IPS-18c (cell line): ENCODE data around the gene OR51I2.

ENCODE experiments used
- H3K4me3 ChIP-seq: 2 replicates; pipeline ENCODE4 v1.7.0; 2013; ENCODE audit warnings: low read depth, mild to moderate bottlenecking, low read length, moderate library complexity; ENCODE audit not compliant: insufficient read depth
- H3K9me3 ChIP-seq: one replicate; pipeline ENCODE4 v1.6.1; 2013; ENCODE audit warnings: mild to moderate bottlenecking, low read length, moderate library complexity; ENCODE audit not compliant: control insufficient read depth, insufficient read depth

OR51I2 gene, protein sequence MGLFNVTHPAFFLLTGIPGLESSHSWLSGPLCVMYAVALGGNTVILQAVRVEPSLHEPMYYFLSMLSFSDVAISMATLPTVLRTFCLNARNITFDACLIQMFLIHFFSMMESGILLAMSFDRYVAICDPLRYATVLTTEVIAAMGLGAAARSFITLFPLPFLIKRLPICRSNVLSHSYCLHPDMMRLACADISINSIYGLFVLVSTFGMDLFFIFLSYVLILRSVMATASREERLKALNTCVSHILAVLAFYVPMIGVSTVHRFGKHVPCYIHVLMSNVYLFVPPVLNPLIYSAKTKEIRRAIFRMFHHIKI

GRCh38 chr11:5449023-5449422 lies at the start of gene OR51I2:
Gene OR51I2 (plus strand): TSS chr11:5449323. CDS start chr11:5453489, 4,166 bp downstream.
- H3K4me3 ChIP-seq = no peak within 1 kb of the TSS
- H3K9me3 ChIP-seq = no peaks in the 10 kb centered on the region

DNA sequence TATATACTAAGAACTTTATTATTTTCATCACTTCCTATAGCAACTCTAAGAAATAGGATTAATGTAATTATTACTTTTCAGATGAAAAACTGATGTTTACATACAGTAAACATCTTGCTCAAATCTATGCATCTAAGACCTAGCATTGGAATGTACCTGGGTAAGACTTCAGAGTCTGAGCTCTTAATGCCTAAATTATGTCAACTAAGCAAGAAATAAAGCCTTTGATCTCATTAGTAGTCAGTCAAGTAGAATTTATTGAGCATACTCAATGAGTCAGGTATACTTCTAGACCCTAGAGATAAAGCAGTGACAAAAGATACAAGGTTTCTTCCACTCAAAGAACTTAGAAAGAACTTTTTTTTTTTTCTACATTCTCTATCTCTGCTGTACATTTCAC lies 44.0 kb upstream of the OR51I2 start:
- H3K4me3 ChIP-seq = no peak overlapping the region
- H3K9me3 ChIP-seq = peaks cover 2% of the 10 kb centered on the region

GRCh38 chr11:5420993-5421392 lies 28.1 kb upstream of the OR51I2 start:
- Histone ChIP-seq H3K9me3 (no peaks in the 10 kb centered on the region), H3K4me3 (no peak overlapping the region)

DNA sequence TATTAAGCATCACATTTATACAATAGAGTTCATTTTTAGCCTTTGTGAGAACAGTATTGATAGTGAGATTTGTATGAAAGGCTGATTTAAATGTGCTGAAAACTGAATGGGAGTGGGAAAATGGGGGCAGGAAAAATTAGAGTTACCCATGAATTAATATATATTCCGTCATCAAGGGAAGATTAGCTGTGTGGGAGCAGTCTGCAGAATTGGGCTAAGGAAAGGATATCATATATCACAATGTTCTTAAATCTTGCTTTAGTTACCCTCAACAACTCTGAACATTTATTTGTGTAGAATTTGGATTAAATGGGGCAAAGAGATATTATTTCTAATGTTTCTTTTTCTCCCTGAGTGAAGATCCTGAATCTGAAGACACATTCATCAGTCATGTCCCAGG lies 27.3 kb upstream of the OR51I2 start, which contains the start of gene OR51Q1:
OR51Q1 (plus strand) TSS at position 301 of the 400 bp plus-strand sequence; CDS start at position 391, 90 bp downstream.
- H3K9me3 ChIP-seq = no peaks in the 10 kb centered on the region
- no peak within 1 kb of the TSS for H3K4me3 ChIP-seq

- Histone ChIP-seq H3K4me3 (no peak overlapping the region), H3K9me3 (no peaks in the 10 kb centered on the region)
Observed at GRCh38 chr11:5423131-5423530, 26.0 kb upstream of the OR51I2 start.

DNA sequence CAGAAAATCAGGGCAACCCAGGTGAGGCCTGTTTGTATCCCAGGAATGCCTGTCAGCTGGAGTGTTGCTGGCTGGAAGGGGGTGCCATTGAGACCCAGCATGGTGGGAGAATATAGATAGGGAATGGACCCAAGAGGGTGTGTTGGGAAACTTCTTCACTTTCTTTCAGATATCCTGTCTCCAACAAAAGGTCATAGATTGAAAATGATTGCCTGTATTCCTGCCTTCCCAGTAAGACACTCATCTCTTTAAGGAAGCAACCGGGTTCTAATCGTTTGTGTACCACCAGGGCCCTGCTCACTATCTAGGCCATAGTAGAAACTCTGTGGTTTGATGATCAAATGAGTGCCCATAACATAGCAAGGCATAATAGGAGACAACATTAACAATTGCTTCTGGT lies 7.7 kb upstream of the OR51I2 start, which contains the start of gene OR51I1:
OR51I1 (minus strand) TSS at position 101 of the 400 bp plus-strand sequence; CDS start at position 101, 0 bp downstream.
- no peaks in the 10 kb centered on the region for H3K9me3 ChIP-seq
- H3K4me3 ChIP-seq = no peak within 1 kb of the TSS

- no peak overlapping the region for H3K4me3 ChIP-seq
- H3K9me3 ChIP-seq = no peaks in the 10 kb centered on the region
Observed at GRCh38 chr11:5443835-5444393, 5.2 kb upstream of the OR51I2 start.

DNA sequence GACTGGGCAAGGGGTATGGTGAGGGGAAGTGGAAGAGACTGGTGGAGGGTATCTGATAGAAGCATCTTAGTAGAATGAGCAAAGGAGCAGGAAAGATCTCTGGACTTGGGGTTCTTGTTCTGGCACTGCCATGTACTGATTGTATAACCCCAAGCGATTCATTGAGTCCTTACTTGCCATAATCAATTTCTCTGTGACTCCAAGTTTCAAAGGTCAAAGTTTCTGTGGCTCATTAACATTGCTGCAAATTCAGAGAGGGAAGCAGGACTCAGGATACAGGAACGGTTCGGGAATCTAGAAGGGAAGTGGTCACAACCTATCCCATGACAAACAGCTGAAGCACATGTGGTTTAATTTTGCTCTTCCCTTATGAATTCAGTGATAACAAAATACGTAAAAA lies 309 bp downstream of the OR51I2 start:
- Histone ChIP-seq H3K9me3 (no peaks in the 10 kb centered on the region), H3K4me3 (no peak overlapping the region)

DNA sequence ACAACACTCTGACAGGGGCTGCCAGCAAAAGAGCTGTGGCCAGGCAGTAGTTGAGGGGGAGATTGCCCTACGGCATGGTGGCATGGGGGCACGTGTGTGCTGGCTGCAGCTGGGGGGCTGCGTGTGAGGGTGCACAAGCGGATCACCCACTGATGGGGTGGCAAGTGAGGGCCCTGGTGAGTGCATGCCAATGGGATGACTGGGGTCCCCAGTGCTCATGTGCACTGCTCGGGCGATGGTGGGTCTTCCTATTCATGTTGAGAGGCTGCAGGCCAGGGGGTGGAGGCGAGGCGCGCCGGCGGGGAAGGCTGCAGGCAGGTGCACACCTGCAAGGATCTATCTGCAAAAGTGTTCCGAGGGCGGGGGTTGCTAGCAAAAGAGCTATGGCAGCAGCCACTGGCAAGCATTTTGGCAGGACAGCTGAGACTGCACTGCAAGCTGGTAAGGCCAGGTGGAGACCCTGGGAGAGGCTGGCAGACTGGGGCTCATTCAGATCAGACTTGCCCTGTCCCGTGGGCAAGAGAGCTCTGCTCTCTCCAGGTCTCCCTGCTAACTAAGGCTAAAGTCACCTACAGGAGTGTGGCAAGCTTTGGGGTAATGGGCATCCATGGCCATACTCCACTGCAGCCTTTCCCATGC lies 12.0 kb downstream of the OR51I2 start:
- no peaks in the 10 kb centered on the region for H3K9me3 ChIP-seq
- no peak overlapping the region for H3K4me3 ChIP-seq

GRCh38 chr11:5467527-5467926 lies 18.4 kb downstream of the OR51I2 start:
- H3K9me3 ChIP-seq = no peaks in the 10 kb centered on the region
- H3K4me3 ChIP-seq = no peak overlapping the region

DNA sequence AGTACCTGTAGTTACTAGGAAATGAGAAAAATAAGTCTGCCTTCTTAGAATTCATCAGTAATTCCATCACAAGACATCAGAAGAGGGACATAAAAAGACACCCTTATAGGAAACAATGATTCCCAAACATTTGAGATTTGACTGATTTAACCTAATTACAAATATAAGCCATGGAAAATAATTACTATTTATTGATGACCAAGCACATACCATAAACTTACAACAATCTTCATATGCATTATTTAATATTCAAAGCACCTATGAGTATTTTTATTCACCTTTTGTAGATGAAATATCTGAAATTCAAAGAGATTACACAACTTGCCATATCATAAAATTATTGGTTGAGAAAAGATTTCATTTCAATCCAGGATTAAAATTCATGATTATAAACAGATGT lies 24.8 kb downstream of the OR51I2 start:
- Histone ChIP-seq H3K9me3 (no peaks in the 10 kb centered on the region), H3K4me3 (no peak overlapping the region)

- H3K4me3 ChIP-seq = no peak overlapping the region
- no peaks in the 10 kb centered on the region for H3K9me3 ChIP-seq
Observed at GRCh38 chr11:5476186-5476819, 27.2 kb downstream of the OR51I2 start.

GRCh38 chr11:5486003-5486402 lies 36.9 kb downstream of the OR51I2 start:
- H3K9me3 ChIP-seq = no peaks in the 10 kb centered on the region
- H3K4me3 ChIP-seq = no peak overlapping the region

- Histone ChIP-seq H3K4me3 (no peak overlapping the region), H3K9me3 (no peaks in the 10 kb centered on the region)
Observed at GRCh38 chr11:5486421-5486820, 37.3 kb downstream of the OR51I2 start.

- Histone ChIP-seq H3K9me3 (no peaks in the 10 kb centered on the region), H3K4me3 (no peak within 1 kb of the TSS)
Observed at GRCh38 chr11:5488385-5488784, 39.3 kb downstream of the OR51I2 start, which contains the start of gene OR52D1. Gene OR52D1 (plus strand): TSS chr11:5488685. CDS start chr11:5488707, 22 bp downstream.

GRCh38 chr11:5488798-5489399 lies 39.8 kb downstream of the OR51I2 start:
- Histone ChIP-seq H3K9me3 (no peaks in the 10 kb centered on the region), H3K4me3 (no peak overlapping the region)

DNA sequence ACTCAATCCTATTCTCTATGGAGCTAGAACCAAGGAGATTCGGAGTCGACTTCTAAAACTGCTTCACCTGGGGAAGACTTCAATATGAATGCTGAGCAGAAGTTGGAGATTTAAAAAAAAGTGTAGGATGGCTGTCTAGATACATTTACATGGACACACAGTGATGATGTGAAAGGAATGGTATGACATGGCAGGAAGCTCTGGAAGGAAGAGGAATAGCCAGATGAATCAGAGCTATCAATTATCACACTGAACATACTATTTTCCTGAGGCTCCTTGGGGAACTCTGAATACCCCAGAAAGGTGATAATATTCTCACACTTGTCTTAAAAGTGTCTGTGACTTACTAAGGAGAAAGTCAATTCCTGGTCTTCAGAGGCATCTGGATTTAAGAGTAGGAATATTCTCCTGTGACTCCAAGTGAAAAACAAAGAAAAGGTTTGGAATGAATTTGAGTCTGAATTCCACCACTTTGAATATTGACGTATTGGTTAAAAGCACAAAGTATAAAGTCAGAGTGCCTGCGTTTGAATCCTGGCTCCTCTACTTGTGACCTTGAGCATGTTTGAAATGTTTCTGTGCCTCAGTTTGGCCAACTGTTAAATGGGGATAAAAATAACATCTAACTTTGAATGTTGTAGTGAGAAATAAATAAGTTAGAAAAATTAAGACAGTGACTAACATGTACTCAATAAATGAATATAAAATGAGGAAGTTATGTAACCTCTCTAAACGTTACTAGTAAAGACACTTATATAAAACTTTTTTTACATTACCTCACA lies 40.6 kb downstream of the OR51I2 start:
- H3K9me3 ChIP-seq = no peaks in the 10 kb centered on the region
- no peak overlapping the region for H3K4me3 ChIP-seq
